Stomach (tissue), 9 donors: Measurements from ENCODE around the gene INSIG2. TPM values are rescaled to one million over a fixed set of nuclear protein-coding genes. Genes with fewer than 3 reads are reported as not detected.

ENCODE experiments used
- DNase-seq, 2 donors: peaks; one replicate each; pipeline versions ENCODE4 v3.0.0 to v3.0.0-alpha.2; 2013 to 2019
- H3K27ac ChIP-seq, 5 donors: fragments of 200-600 bp in 4 of 5; sonication (generic) in 4 of 5; one replicate each; pipeline ENCODE4 v1.5.1; 2013 to 2019; ENCODE audit warnings: mild to moderate bottlenecking in 1 of 5, moderate library complexity in 1 of 5
- H3K27me3 ChIP-seq, 3 donors: fragments of 200-600 bp; sonication (generic); one replicate each; pipeline ENCODE4 v1.5.1; 2017 to 2019; ENCODE audit warnings: mixed run types in 1 of 3
- H3K36me3 ChIP-seq, 4 donors: fragments of 200-600 bp; sonication (generic); 1 replicate in 3 of 4; 2 replicates in 1 of 4; pipeline ENCODE4 v1.5.1; 2016 to 2019
- H3K4me1 ChIP-seq, 4 donors: fragments of 200-600 bp; sonication (generic); one replicate each; pipeline ENCODE4 v1.5.1; 2016 to 2019
- H3K4me3 ChIP-seq, 4 donors: fragments of 200-600 bp; sonication (generic) in 3 of 4; one replicate each; pipeline ENCODE4 v1.5.1; 2016 to 2019; ENCODE audit warnings: mild to moderate bottlenecking in 1 of 4
- H3K9me3 ChIP-seq, 4 donors: fragments of 200-600 bp; sonication (generic); one replicate each; pipeline ENCODE4 v1.5.1; 2016 to 2019
- EP300 ChIP-seq: sonication (generic); formaldehyde crosslinking; IDR thresholded peaks from one replicate; pipeline ENCODE4 v1.6.1; 2017; ENCODE audit warnings: antibody characterized with exemption
- POLR2A ChIP-seq, 4 donors: fragments of 450-650 bp; IDR thresholded peaks; one replicate each; pipeline ENCODE4 v1.6.1; 2016; ENCODE audit warnings: antibody characterized with exemption in 4 of 4, control low read depth in 2 of 4, mild to moderate bottlenecking in 1 of 4, moderate library complexity in 1 of 4
- POLR2AphosphoS5 ChIP-seq, 3 donors: sonication (generic); formaldehyde crosslinking; IDR thresholded peaks; one replicate each; pipeline ENCODE4 v1.6.1; 2016; ENCODE audit warnings: antibody characterized with exemption in 3 of 3
- WGBS, 5 donors: extraction: QIAGEN DNeasy Blood & Tissue Kit in 3 of 5; methylation state at CpG; one replicate each; pipeline versions ENCODE4 v1.1.5 to v1.1.7; 2013 to 2018; 5-methylcytosine and 5-hydroxymethylcytosine counted together
- intact Hi-C: fragments of 100-400 bp; cut with DNase I; formaldehyde crosslinking; loops from one replicate; pipeline ENCODE4 v1.15.1; 2023; ENCODE audit warnings: low total_unique reads
- polyA plus RNA-seq, 3 donors: library from polyadenylated mRNA; stranded (reverse); fragments of 200-250 nt; gene quantifications; one replicate each; pipeline ENCODE4 v1.2.3, GENCODE V29; 2013
- total RNA-seq, 5 donors: library from RNA; depleted of rRNA; stranded (reverse); fragments of >200 nt; gene quantifications; one replicate each; pipeline versions ENCODE4 v1.1.0 to v1.2.3, GENCODE V29; 2014 to 2016
- TF ChIP-seq, protein P1 (sequence below), 7 experiments: fragments of 450-650 bp in 4 of 7; fragments of 200-600 bp in 3 of 7; sonication (generic) in 3 of 7; IDR thresholded peaks; one replicate each; pipeline ENCODE4 v1.5.1; 2016 to 2019; ENCODE audit warnings: antibody characterized with exemption in 7 of 7, control low read depth in 2 of 7, mild to moderate bottlenecking in 1 of 7
- donor health status: healthy with polysubstance abuse.
- donor health status: Bipolar disorder and iron deficiency.
- donor health status: healthy.

Gene INSIG2
- total and polyA plus RNA-seq, 8 donors, result 6.7 to 37.8 (median 10.4) TPM

DNA sequence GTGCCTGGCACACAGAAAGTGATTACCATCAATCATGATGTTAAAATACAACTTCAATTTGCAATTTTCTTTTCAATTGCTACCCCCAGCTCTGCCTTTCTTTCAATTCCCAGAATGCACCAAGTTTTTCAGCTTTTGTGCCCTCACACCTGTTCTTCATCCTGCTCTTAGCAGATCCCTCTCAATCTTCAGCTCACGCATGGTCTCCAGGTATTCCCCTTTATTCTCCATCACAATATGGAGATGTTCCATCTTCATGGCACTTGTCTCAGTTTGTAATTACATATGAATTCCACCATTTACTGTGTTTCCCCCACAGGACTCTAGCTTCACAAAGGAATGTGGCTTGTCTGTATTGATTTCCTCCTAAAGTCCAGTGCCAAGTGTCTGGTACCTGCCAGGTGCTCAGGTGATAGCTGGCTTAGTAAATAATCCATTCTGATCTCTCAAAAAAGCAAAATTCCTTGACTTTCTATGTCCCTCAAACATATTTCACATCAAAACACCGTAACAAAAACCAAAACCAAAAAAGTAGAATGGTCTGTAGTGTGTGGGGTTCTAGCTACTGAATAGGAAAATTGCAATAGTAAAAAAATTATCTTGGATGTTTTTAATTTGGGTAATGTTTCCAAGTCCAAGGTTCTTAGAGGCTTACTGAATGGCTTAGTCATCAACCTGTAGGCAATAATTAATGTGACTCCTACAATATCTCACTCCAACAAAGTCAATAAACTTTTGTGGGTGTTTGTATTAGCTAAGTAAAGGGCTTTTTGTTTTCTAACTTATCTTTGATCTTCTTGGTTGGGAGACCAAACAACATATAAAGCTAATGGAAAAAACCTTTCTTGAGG lies 2.9 kb upstream of the INSIG2 start:
- Histone ChIP-seq H3K36me3 (no peaks in the 10 kb centered on the region), H3K4me1 (peaks cover 0 to 46% (median 30%) of the 10 kb centered on the region in 4 donors), H3K27ac (peak overlapping the region; percentile 43 to 82 (median 59)), H3K4me3 (no peak overlapping the region), H3K9me3 (no peaks in the 10 kb centered on the region), H3K27me3 (no peaks in the 10 kb centered on the region)
- peak; percentile 37 to 68 for DNase-seq
- intact Hi-C loops, result no loop called here
- TF ChIP-seq POLR2A (IDR thresholded peaks at IDR 0.05) (no peak), POLR2AphosphoS5 (IDR thresholded peaks at IDR 0.05) (no peak), EP300 (no peak)
- TF ChIP-seq, protein P1, sequence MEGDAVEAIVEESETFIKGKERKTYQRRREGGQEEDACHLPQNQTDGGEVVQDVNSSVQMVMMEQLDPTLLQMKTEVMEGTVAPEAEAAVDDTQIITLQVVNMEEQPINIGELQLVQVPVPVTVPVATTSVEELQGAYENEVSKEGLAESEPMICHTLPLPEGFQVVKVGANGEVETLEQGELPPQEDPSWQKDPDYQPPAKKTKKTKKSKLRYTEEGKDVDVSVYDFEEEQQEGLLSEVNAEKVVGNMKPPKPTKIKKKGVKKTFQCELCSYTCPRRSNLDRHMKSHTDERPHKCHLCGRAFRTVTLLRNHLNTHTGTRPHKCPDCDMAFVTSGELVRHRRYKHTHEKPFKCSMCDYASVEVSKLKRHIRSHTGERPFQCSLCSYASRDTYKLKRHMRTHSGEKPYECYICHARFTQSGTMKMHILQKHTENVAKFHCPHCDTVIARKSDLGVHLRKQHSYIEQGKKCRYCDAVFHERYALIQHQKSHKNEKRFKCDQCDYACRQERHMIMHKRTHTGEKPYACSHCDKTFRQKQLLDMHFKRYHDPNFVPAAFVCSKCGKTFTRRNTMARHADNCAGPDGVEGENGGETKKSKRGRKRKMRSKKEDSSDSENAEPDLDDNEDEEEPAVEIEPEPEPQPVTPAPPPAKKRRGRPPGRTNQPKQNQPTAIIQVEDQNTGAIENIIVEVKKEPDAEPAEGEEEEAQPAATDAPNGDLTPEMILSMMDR (IDR thresholded peaks at IDR 0.05), result no peak
- 36 to 54% (median 49%) methylated on average over 2 of the region's 2 CpGs for WGBS, 5 donors

DNA sequence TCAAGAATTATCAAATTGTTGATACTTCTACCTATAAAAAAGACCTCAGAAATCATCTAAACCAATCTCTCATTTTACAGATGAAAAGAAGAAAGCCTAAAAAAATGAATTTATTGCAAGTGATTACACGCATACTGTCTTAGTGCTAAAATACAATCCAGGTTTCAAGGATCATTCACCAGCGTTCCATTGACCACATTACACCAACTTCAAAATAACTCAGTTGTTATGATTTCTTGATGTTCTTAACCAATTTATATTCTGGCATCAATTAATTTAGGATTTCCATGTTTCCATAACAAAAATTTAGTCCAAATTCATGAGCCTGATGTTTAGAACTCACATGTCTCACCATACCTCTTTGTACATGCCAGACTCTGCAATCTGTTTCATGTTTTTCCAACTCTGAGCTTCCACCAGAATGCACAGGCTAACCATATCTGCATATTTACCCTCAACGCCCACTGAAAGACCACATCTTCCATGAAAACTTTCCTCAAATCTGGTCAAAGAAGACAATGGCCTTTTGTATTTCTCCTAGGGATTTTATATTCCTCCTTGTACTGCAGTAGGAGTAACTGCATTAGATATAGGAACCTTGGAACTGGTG lies 2.1 kb upstream of the INSIG2 start:
- H3K27me3 ChIP-seq, result no peaks in the 10 kb centered on the region
- H3K27ac ChIP-seq, result peak overlapping the region in 4 of 5 donors; percentile 35 to 88 (median 70)
- intact Hi-C loops, result no loop called here

DNA sequence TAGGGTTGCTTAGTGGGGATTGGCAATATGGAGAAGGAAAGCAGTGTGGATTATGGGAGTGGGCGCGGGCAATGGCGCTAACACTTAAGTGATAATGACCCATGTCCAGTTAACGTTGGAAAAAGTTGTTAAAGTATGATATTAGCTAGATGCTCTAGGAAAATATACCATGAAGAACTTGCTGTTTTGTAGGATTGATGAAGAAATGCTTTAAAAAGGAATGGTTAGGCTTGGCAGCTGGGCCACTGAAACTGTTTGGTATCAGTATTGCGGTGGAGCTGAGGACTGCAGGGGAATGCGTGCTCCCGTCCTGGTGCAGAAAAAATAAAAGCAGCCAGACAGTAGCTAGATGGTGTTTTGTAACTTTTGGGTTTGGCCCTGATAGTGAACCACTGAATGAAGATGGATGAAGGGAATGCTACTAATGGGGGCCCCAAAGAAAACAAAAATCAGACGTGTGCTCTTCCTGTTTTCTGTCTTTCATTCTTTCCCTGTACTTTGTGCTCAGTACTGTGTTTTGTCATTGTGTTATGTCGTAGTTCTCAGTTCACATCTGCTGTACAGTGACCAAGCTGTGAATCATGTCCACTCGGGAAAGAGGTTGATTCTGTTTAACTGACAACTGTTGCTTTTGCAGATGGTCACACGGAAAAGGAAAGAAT lies 999 bp downstream of the INSIG2 start:
- intact Hi-C loops, result no loop called here
- H3K27ac ChIP-seq, result peak overlapping the region; percentile 81 to 94 (median 84)
- peak; percentile 34 to 70 for DNase-seq
- no peaks in the 10 kb centered on the region for H3K36me3 ChIP-seq
- peaks cover 0 to 68% (median 42%) of the 10 kb centered on the region in 4 donors for H3K4me1 ChIP-seq
- H3K27me3 ChIP-seq, result no peaks in the 10 kb centered on the region
- WGBS, 5 donors, result 3 to 7% (median 4%) methylated on average over 11 of the region's 11 CpGs
- TF ChIP-seq, protein P1 (IDR thresholded peaks at IDR 0.05), result peak in 3 of 7 experiments; percentile 20 to 34 (median 29)
- no peak for TF ChIP-seq POLR2A (IDR thresholded peaks at IDR 0.05)
- H3K9me3 ChIP-seq, result no peaks in the 10 kb centered on the region
- H3K4me3 ChIP-seq, result peak overlapping the region; percentile 70 to 83 (median 78)

More for the DNA sequence above, 2.1 kb upstream of the INSIG2 start:
- Histone ChIP-seq H3K9me3 (no peaks in the 10 kb centered on the region), H3K36me3 (no peaks in the 10 kb centered on the region), H3K4me1 (peaks cover 0 to 53% (median 35%) of the 10 kb centered on the region in 4 donors), H3K4me3 (no peak overlapping the region)
- WGBS, 5 donors, result 29 to 66% (median 41%) methylated on average over 3 of the region's 3 CpGs
- TF ChIP-seq POLR2AphosphoS5 (IDR thresholded peaks at IDR 0.05), result no peak
- TF ChIP-seq EP300, result no peak
- TF ChIP-seq, protein P1 (IDR thresholded peaks at IDR 0.05), result no peak
- no peak for TF ChIP-seq POLR2A (IDR thresholded peaks at IDR 0.05)
- no peak for DNase-seq

DNA sequence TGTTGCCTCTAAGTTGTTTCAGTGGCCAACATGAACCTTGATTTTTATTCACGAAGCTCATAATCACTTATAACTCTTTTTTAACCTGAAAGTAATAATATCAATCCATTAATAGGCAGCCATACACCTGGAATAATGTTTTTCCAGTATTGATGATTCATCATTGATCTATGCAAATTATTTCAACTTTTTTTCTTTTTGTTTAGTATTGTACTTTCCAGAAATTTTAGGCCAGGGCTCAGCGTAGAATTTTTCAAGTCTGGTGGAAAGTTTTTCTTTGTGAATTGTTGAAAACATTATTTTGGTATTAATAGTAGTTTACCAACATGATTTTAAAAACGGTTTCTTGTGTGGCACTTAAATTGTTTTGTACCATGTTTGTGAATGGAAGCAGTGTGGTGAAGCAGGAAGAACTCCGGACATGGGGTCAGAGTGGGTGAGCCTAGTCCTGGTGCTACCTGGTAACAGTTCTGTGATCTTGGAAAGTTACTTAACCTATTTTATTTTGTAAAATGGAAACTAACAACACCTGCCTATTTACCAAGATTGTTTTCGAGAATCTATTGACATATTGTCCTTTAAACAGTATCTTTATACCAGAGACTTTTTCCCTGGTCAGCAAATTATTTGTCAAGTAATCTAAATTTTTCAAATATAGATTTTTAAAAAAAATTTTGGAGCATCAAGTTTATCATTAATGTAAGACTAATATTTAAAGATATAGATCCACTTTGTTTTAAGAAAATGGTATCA lies 2.3 kb downstream of the INSIG2 start:
- TF ChIP-seq, protein P1 (IDR thresholded peaks at IDR 0.05), result no peak
- no peak for TF ChIP-seq POLR2A (IDR thresholded peaks at IDR 0.05)
- no peak for TF ChIP-seq POLR2AphosphoS5 (IDR thresholded peaks at IDR 0.05)
- TF ChIP-seq EP300, result no peak
- intact Hi-C loops, result no loop called here
- 32 to 60% (median 49%) methylated on average over 5 of the region's 5 CpGs for WGBS, 5 donors
- Histone ChIP-seq H3K9me3 (no peaks in the 10 kb centered on the region), H3K36me3 (no peaks in the 10 kb centered on the region), H3K27ac (no peak overlapping the region), H3K4me1 (peaks cover 0 to 72% (median 39%) of the 10 kb centered on the region in 4 donors), H3K4me3 (peak overlapping the region in 1 of 4 donors; percentile 78), H3K27me3 (no peaks in the 10 kb centered on the region)
- DNase-seq, result no peak
